CD4-positive, alpha-beta T cell treated with Interleukin-17A for 4 hours (primary cell): ENCODE results near the gene CLGN.

ENCODE experiments used
- DNase-seq: peaks from one replicate; pipeline ENCODE4 v3.0.0-alpha.2; 2020; ENCODE audit warnings: mixed read lengths

Gene CLGN

GRCh38 chr4:140373328-140374129 lies 53.9 kb downstream of the CLGN start, which contains the start of gene SCOC:
SCOC (plus strand) TSS chr4:140373646; CDS start chr4:140379171, 5,525 bp downstream.
- peak; percentile 95 for DNase-seq

DNA sequence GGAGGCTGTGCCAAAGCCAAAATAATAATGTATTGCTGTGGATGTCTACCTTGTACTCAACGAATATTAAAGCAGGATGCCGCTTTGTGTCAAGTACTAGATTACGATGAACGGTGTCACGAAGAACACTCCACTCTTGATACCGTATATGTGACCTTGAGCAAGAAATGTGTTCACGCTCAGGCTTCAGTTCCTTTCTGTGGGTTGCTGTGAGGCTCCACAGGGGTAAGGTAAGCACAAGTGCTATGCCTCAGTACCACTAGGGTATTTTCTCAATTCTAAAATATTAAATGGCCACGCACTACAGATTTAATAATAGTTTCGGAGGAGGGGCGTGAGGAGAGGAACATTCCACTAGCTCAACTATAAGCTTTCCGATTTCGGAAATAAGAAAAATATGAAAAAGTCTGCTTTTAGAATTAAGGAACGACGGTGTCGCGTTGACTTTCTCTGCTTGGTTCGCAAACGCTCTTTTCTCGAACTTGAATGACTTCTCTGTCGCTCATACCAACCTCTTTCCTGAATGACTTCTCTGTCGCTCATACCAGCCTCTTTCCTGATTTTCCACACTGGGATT lies 54.6 kb downstream of the CLGN start:
- peak; percentile 47 for DNase-seq

- DNase-seq, result no peak
These were observed 58.8 kb downstream of the CLGN start for GRCh38 chr4:140368686-140369085.

GRCh38 chr4:140367738-140368137 lies 59.7 kb downstream of the CLGN start:
- no peak for DNase-seq

- DNase-seq, result no peak
These were observed 63.9 kb downstream of the CLGN start for GRCh38 chr4:140363558-140363957.

GRCh38 chr4:140363051-140363450 lies 64.4 kb downstream of the CLGN start:
- no peak for DNase-seq

GRCh38 chr4:140361099-140361498 lies 66.3 kb downstream of the CLGN start:
- no peak for DNase-seq

DNA sequence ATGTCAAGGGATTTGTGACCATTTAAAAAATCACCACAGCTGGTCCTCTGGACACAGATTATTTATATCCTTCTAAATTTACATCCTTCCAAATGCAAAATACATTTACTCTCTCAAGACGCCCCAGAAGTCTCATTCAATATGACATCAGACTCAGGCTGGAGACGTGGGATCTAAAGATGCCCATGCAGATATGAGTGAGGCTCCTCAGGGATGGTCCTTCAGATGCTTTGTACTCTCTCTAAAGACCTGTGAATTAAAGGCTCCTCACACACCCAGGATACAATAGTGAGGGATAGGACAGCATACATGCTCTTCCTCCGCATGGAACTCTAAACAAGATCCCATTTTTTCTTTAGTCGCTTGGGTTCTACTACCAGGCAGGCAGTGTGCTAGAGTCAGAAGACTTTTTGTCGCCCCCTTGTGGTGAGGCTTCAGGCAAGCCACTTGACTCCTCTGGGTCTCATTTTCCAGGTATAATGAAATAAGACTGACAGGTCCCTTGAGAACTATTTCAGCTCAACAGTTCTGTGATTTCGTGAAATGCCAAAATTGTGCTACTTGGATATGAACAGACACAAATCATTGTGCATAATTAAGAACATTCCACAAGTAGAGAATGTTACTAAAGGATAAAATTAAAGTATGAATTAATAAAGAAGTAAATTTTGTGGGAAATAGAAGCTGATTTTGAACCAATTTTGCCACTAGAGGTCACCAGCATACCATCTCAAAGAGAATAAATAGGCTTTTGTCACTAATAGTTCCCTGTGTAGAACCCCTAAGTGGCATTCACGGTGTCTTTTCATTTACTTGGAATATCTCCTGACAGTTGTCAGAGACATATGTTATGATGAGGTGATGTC lies 67.7 kb downstream of the CLGN start:
- DNase-seq, result peak; percentile 89

GRCh38 chr4:140358281-140358680 lies 69.2 kb downstream of the CLGN start:
- DNase-seq, result no peak

- no peak for DNase-seq
These were observed 69.6 kb downstream of the CLGN start for GRCh38 chr4:140357868-140358267.

GRCh38 chr4:140355288-140355687 lies 72.2 kb downstream of the CLGN start:
- no peak for DNase-seq

GRCh38 chr4:140353786-140354185 lies 73.7 kb downstream of the CLGN start:
- DNase-seq, result peak; percentile 12

GRCh38 chr4:140351093-140352075 lies 76.1 kb downstream of the CLGN start:
- DNase-seq, result no peak

DNA sequence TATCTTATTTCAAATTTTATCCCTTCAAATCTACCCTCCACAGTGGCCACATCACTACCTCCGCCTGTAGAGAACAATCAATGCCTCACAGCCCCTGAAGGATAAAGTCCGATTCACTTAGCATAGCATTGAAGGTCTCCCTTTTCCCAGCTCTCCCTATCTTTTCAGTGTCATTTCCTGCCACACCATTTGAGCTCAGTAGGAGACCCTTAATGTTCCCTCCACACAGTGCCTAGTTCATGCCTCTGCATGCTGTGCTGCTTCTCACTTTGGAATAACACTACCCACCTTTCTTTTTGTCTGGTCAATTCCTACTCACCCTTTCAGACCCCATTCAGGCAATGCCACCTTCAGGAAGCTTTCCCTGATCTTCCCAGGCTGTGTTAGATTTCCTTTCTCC lies 77.6 kb downstream of the CLGN start:
- no peak for DNase-seq

- DNase-seq, result no peak
These were observed 81.3 kb downstream of the CLGN start for GRCh38 chr4:140346136-140346535.

GRCh38 chr4:140344621-140345020 lies 82.8 kb downstream of the CLGN start:
- no peak for DNase-seq

GRCh38 chr4:140344101-140344500 lies 83.3 kb downstream of the CLGN start:
- no peak for DNase-seq

- peak; percentile 7 for DNase-seq
These were observed 84.1 kb downstream of the CLGN start for GRCh38 chr4:140343303-140343702.

GRCh38 chr4:140342620-140343019 lies 84.8 kb downstream of the CLGN start:
- no peak for DNase-seq
